GM12878 (cell line): Measurements from ENCODE around the gene PRKCD. TPM values are rescaled to one million over a fixed set of nuclear protein-coding genes. Genes with fewer than 3 reads are reported as not detected.

Experiments used
- ATAC-seq: fragments of 200-7000 bp; cut with Tn5 transposase; 3 replicates; pipeline ENCODE4 v1.9.1; 2020; ENCODE audit warnings: mild to moderate bottlenecking, moderate library complexity
- BruUV-seq: library from RNA; stranded (reverse); fragments of 400-500 nt; replicated peaks from 2 replicates; lab custom pipeline; 2021; lab: Mats Ljungman, UMichigan
- CTCF ChIA-PET: fragments of 300-600 bp; sonication (Branson Sonifier 250); formaldehyde crosslinking; extraction: SDS; loops from one replicate; lab custom pipeline; 2021; ENCODE audit warnings: inconsistent platforms; lab: Yijun Ruan, JAX
- POLR2A ChIA-PET: fragments of 350-600 bp; formaldehyde crosslinking; extraction: SDS; loops from one replicate; lab custom pipeline; 2021; ENCODE audit warnings: inconsistent platforms; lab: Charles Lee
- RAD21 ChIA-PET: fragments of 300-600 bp; sonication (Branson Sonifier 250); formaldehyde crosslinking; loops from one replicate; lab custom pipeline; 2023; ENCODE audit warnings: antibody characterized with exemption; ENCODE audit not compliant: unreplicated experiment; lab: Charles Lee
- SMC1A ChIA-PET: fragments of 300-600 bp; sonication (Branson Sonifier 250); formaldehyde crosslinking; loops from one replicate; lab custom pipeline; 2023; ENCODE audit not compliant: unreplicated experiment, uncharacterized antibody; lab: Charles Lee
- DNase-seq: peaks from one replicate; pipeline ENCODE4 v3.0.0-alpha.2; 2011; ENCODE audit warnings: low read depth, low spot score
- FAIRE-seq: peaks from 3 replicates; lab custom pipeline; 2011; peaks lifted over from hg19 to GRCh38; lab: Jason Lieb, UNC
- H2AFZ ChIP-seq: 2 replicates; pipeline ENCODE4 v1.6.0; 2011; ENCODE audit warnings: low read depth, low read length, control low read depth; ENCODE audit not compliant: control insufficient read depth
- H3K27ac ChIP-seq: 2 replicates; pipeline ENCODE4 v1.5.1; 2011; ENCODE audit warnings: control low read depth; ENCODE audit not compliant: control insufficient read depth, insufficient read depth
- H3K27me3 ChIP-seq, 2 experiments: replicated peaks in 1 of 2; 2 replicates each; pipeline versions ENCODE4 v1.6.0 to v1.6.1; 2011; ENCODE audit warnings: low read length in 1 of 2; ENCODE audit not compliant: control insufficient read depth in 2 of 2, insufficient read depth in 2 of 2
- H3K36me3 ChIP-seq, 2 experiments: 2 replicates each; pipeline ENCODE4 v1.5.1; 2011; ENCODE audit warnings: low read length in 1 of 2; ENCODE audit not compliant: control insufficient read depth in 2 of 2, insufficient read depth in 2 of 2
- H3K4me1 ChIP-seq: 2 replicates; pipeline ENCODE4 v1.6.1; 2011; ENCODE audit warnings: mild to moderate bottlenecking, low read length, moderate library complexity, mixed read lengths; ENCODE audit not compliant: control insufficient read depth, insufficient read depth
- H3K4me2 ChIP-seq: 2 replicates; pipeline ENCODE4 v1.6.0; 2011; ENCODE audit warnings: control low read depth; ENCODE audit not compliant: control insufficient read depth, insufficient read depth
- H3K4me3 ChIP-seq: fragments of 200-600 bp; sonication (generic); 2 replicates; pipeline ENCODE4 v1.5.1; 2016
- H3K79me2 ChIP-seq: 2 replicates; pipeline ENCODE4 v1.6.0; 2011; ENCODE audit warnings: low read length; ENCODE audit not compliant: control insufficient read depth, insufficient read depth
- H3K9ac ChIP-seq: 2 replicates; pipeline ENCODE4 v1.8.0; 2011; ENCODE audit warnings: low read length, control low read depth, mixed read lengths; ENCODE audit not compliant: control insufficient read depth, insufficient read depth
- H3K9me3 ChIP-seq: replicated peaks from 3 replicates; pipeline ENCODE4 v1.5.1; 2011; ENCODE audit warnings: mild to moderate bottlenecking, low read length; ENCODE audit not compliant: control insufficient read depth, insufficient read depth
- H4K20me1 ChIP-seq: 2 replicates; pipeline ENCODE4 v1.6.0; 2011; ENCODE audit not compliant: control insufficient read depth, insufficient read depth
- CREB1 ChIP-seq: IDR thresholded peaks from 2 replicates; pipeline ENCODE4 v1.6.1; 2012; ENCODE audit warnings: low read depth, mild to moderate bottlenecking, inconsistent platforms
- MXI1 ChIP-seq: fragments of 150-350 bp; IDR thresholded peaks from 2 replicates; pipeline ENCODE4 v1.6.1; 2011; ENCODE audit warnings: low read depth, mild to moderate bottlenecking, inconsistent platforms, low read length, improper control_type of control experiment
- PAX5 ChIP-seq: IDR thresholded peaks from 2 replicates; pipeline ENCODE4 v1.6.1; 2011; ENCODE audit warnings: low read depth, low read length, borderline replicate concordance
- YBX1 ChIP-seq: fragments of 450-650 bp; IDR thresholded peaks from 2 replicates; pipeline ENCODE4 v1.6.1; 2016; ENCODE audit warnings: antibody characterized with exemption
- ZNF24 ChIP-seq: fragments of 450-650 bp; IDR thresholded peaks from 2 replicates; pipeline ENCODE4 v1.6.1; 2017; ENCODE audit warnings: antibody characterized with exemption, mild to moderate bottlenecking
- WGBS: methylation state at CpG from one replicate; pipeline ENCODE4 v1.1.6; 2016; ENCODE audit warnings: low lambda C conversion rate; ENCODE audit not compliant: insufficient replicate concordance, insufficient coverage; ENCODE audit errors: missing lambda C conversion rate; 5-methylcytosine and 5-hydroxymethylcytosine counted together
- in situ Hi-C: fragments of 300-500 bp; cut with MboI; formaldehyde crosslinking; loops from 9 replicates; pipeline ENCODE4 v1.14.3; 2018; ENCODE audit warnings: mixed read lengths
- intact Hi-C: fragments of 100-400 bp; cut with micrococcal nuclease; formaldehyde crosslinking; loops from one replicate; pipeline ENCODE4 v1.14.2; 2022; ENCODE audit not compliant: unreplicated experiment
- polyA plus RNA-seq, 11 experiments: library from polyadenylated mRNA; depleted of rRNA in 4 of 11; unstranded in 6 of 11; stranded (reverse) in 5 of 11; fragments of >200 nt; fragmentation: Nextera tagmentation in 4 of 11; fragmentation: Illumina TruSeq in 1 of 11; extraction: Ambion mirVana in 4 of 11; extraction: Trizol in 1 of 11; gene quantifications; 1 replicate in 1 of 11; 2 replicates in 10 of 11; pipeline versions ENCODE4 v1.2.1 to v1.2.3, GENCODE V29; 2011 to 2016; ENCODE audit warnings: inconsistent platforms in 2 of 11, missing spikeins in 2 of 11, low read depth in 1 of 11
- total RNA-seq, 4 experiments: library from RNA; depleted of rRNA in 3 of 4; stranded (reverse); fragments of >200 nt in 3 of 4; fragmentation: Illumina TruSeq in 1 of 4; extraction: Trizol in 1 of 4; gene quantifications; 2 replicates each; pipeline versions ENCODE4 v1.2.1 to v1.2.3, GENCODE V29; 2013 to 2021
- TF ChIP-seq, protein P1 (sequence below): fragments of 450-650 bp; IDR thresholded peaks from 2 replicates; pipeline ENCODE4 v1.6.1; 2016; ENCODE audit warnings: mild to moderate bottlenecking
- TF ChIP-seq, protein P2 (sequence below), 3 experiments: IDR thresholded peaks in 2 of 3; conservative IDR thresholded peaks in 1 of 3; 2 replicates each; pipeline ENCODE4 v1.5.1; 2011; ENCODE audit warnings: low read depth in 3 of 3, low read length in 3 of 3, mild to moderate bottlenecking in 3 of 3, control low read depth in 2 of 3, moderate library complexity in 2 of 3, inconsistent platforms in 1 of 3, mixed read lengths in 1 of 3; ENCODE audit not compliant: control insufficient read depth in 2 of 3, insufficient read depth in 1 of 3; ENCODE audit errors: extremely low read depth in 1 of 3

The PRKCD gene
- total and polyA plus RNA-seq, 10 of the 15 experiments (the other 5 are each of a cell fraction or from before 2014, with no cell fraction given), result 10.0 to 114 (median 42.4) TPM

DNA sequence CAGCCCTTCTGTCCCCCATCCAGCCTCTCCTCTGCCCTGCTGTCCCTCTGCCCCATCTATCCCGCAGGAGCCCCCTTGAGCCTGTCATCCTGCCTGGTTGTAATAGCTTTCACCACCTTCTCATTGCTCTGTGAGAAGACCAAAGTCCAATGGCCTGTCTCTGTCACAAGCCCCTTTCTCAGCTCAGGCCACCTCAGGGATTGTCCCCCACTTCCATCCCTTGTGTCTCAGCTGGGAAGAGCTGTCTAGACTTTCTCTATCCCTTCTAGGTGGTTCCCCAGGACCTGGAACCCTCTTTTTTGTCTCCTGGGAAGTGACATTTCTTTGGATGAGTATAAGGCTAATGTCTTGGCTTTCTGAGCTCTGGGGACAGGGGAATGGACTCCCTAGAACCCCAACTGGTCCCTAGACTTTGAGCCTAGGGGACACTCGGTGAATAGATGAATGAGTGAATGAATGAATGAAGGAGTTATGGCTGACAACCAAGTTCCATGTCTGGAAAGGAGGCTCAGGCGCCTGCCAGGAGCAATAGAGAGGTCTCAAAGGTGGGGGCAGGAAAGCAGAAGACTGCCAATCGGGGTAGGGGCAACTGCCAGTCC lies 849 bp upstream of the PRKCD start:
- POLR2A ChIA-PET, result interaction anchor here (0.8 to 3.6 kb wide), 12 partner anchors 11 to 37 kb away, joined by 3 to 32 read pairs (median 6); no protein-coding TSS in a partner anchor
- Histone ChIP-seq H3K9ac (peak overlapping the region; percentile 78; the same call in 1 of the 2 replicates), H3K27me3 (no peaks in the 10 kb centered on the region; a peak in 1 of 4 replicates)

More for the DNA sequence above, 849 bp upstream of the PRKCD start:
- TF ChIP-seq, protein P1, sequence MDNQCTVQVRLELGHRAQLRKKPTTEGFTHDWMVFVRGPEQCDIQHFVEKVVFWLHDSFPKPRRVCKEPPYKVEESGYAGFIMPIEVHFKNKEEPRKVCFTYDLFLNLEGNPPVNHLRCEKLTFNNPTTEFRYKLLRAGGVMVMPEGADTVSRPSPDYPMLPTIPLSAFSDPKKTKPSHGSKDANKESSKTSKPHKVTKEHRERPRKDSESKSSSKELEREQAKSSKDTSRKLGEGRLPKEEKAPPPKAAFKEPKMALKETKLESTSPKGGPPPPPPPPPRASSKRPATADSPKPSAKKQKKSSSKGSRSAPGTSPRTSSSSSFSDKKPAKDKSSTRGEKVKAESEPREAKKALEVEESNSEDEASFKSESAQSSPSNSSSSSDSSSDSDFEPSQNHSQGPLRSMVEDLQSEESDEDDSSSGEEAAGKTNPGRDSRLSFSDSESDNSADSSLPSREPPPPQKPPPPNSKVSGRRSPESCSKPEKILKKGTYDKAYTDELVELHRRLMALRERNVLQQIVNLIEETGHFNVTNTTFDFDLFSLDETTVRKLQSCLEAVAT, result 0 out of 2 replicates have a peak, but pooled peaks have one; percentile 33
- no peak for TF ChIP-seq YBX1
- TF ChIP-seq ZNF24, result peak; percentile 96
- TF ChIP-seq CREB1, result 0 out of 2 replicates have a peak, but pooled peaks have one; percentile 3
- 0 out of 2 replicates have a peak, but pooled peaks have one; percentile 26 for TF ChIP-seq MXI1
- TF ChIP-seq, protein P2, sequence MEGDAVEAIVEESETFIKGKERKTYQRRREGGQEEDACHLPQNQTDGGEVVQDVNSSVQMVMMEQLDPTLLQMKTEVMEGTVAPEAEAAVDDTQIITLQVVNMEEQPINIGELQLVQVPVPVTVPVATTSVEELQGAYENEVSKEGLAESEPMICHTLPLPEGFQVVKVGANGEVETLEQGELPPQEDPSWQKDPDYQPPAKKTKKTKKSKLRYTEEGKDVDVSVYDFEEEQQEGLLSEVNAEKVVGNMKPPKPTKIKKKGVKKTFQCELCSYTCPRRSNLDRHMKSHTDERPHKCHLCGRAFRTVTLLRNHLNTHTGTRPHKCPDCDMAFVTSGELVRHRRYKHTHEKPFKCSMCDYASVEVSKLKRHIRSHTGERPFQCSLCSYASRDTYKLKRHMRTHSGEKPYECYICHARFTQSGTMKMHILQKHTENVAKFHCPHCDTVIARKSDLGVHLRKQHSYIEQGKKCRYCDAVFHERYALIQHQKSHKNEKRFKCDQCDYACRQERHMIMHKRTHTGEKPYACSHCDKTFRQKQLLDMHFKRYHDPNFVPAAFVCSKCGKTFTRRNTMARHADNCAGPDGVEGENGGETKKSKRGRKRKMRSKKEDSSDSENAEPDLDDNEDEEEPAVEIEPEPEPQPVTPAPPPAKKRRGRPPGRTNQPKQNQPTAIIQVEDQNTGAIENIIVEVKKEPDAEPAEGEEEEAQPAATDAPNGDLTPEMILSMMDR (IDR thresholded peaks at IDR 0.05 in 2 of 3, conservative IDR thresholded peaks at IDR 0.05 in 1 of 3; ENCODE audit: control insufficient read depth in 2 of 3, extremely low read depth in 1 of 3, insufficient read depth in 1 of 3, low read depth in 3 of 3, low read length in 3 of 3), result no peak
- TF ChIP-seq PAX5, result no peak
- TF ChIP-seq, all 136 proteins: peak for 4
- H3K36me3 ChIP-seq, result peaks cover 0 to 2% of the 10 kb centered on the region in 2 experiments; a peak in 3 of 4 replicates
- intact Hi-C loops (loop anchor here (2.0 to 5.0 kb wide), 2 partner anchors 29 to 623 kb away; partner anchors contain the start of genes RFT1 and UQCC5), in situ Hi-C loops (no loop called here)
- BruUV-seq, result no TSS peak
- peaks cover 52% of the 10 kb centered on the region for H3K79me2 ChIP-seq
- peak overlapping the region; percentile 95 for H3K4me2 ChIP-seq
- ATAC-seq (no peak), DNase-seq (no peak), FAIRE-seq (no peak)
- peak overlapping the region; percentile 90; the same call in 1 of the 2 replicates for H2AFZ ChIP-seq
- peak overlapping the region; percentile 92 for H3K27ac ChIP-seq
- ChIA-PET CTCF (interaction anchor here (0.8 to 4.2 kb wide), 11 partner anchors 10 to 50 kb away, joined by 3 to 45 read pairs (median 4); no protein-coding TSS in a partner anchor), SMC1A (interaction anchor here (0.7 to 2.2 kb wide), 14 partner anchors 10 to 38 kb away, joined by 3 to 13 read pairs (median 4); no protein-coding TSS in a partner anchor), RAD21 (interaction anchor here (0.6 to 2.1 kb wide), 13 partner anchors 9 to 50 kb away, joined by 3 to 14 read pairs (median 4); no protein-coding TSS in a partner anchor)
- 37% methylated on average over 4 of the region's 4 CpGs for WGBS
- H3K4me1 ChIP-seq, result peaks cover 39% of the 10 kb centered on the region
- H3K4me3 ChIP-seq, result peak overlapping the region; percentile 74
- peaks cover 17% of the 10 kb centered on the region for H4K20me1 ChIP-seq
- no peaks in the 10 kb centered on the region for H3K9me3 ChIP-seq
